Thymus (tissue), 11 donors: Measurements from ENCODE around the gene HEATR5B. TPM values are rescaled to one million over a fixed set of nuclear protein-coding genes. Genes with fewer than 3 reads are reported as not detected.

ENCODE experiments used
- DNase-seq, 9 donors: peaks; one replicate each; pipeline ENCODE4 v3.0.0-alpha.2; 2013; ENCODE audit warnings: low spot score in 9 of 9, low read depth in 6 of 9, missing footprints in 1 of 9
- H3K27ac ChIP-seq, 2 donors: one replicate each; pipeline ENCODE4 v1.5.1; 2013; ENCODE audit warnings: control low read depth in 1 of 2, low read depth in 1 of 2, low read length in 1 of 2, mild to moderate bottlenecking in 1 of 2, moderate library complexity in 1 of 2
- H3K27me3 ChIP-seq, 2 donors: one replicate each; pipeline ENCODE4 v1.5.1; 2013; ENCODE audit warnings: low read length in 1 of 2; ENCODE audit not compliant: control insufficient read depth in 2 of 2, insufficient read depth in 1 of 2
- H3K36me3 ChIP-seq, 2 donors: one replicate each; pipeline ENCODE4 v1.5.1; 2013; ENCODE audit warnings: low read length in 1 of 2, mild to moderate bottlenecking in 1 of 2, moderate library complexity in 1 of 2; ENCODE audit not compliant: control insufficient read depth in 2 of 2, insufficient read depth in 2 of 2
- H3K4me1 ChIP-seq, 2 donors: one replicate each; pipeline ENCODE4 v1.5.1; 2013; ENCODE audit warnings: low read length in 2 of 2; ENCODE audit not compliant: control insufficient read depth in 2 of 2, insufficient read depth in 2 of 2
- H3K4me3 ChIP-seq, 2 donors: one replicate each; pipeline ENCODE4 v1.5.1; 2013; ENCODE audit warnings: low read length in 2 of 2, control low read depth in 1 of 2, mild to moderate bottlenecking in 1 of 2
- H3K9me3 ChIP-seq, 2 donors: one replicate each; pipeline ENCODE4 v1.5.1; 2013; ENCODE audit warnings: low read length in 1 of 2, mild to moderate bottlenecking in 1 of 2; ENCODE audit not compliant: control insufficient read depth in 2 of 2, insufficient read depth in 1 of 2
- WGBS: extraction: QIAGEN DNeasy Blood & Tissue Kit; methylation state at CpG from one replicate; pipeline ENCODE4 v1.1.7; 2013; 5-methylcytosine and 5-hydroxymethylcytosine counted together
- polyA plus RNA-seq: library from polyadenylated mRNA; stranded (reverse); fragments of 200-250 nt; gene quantifications from one replicate; pipeline ENCODE4 v1.2.3, GENCODE V29; 2013
- total RNA-seq: library from RNA; stranded (reverse); fragments of 120-200 nt; gene quantifications from one replicate; pipeline ENCODE4 v1.2.4, GENCODE V29; 2013
- donor health status: healthy.

HEATR5B gene
- total and polyA plus RNA-seq, 2 donors = 10.4 to 14.0 TPM

GRCh38 chr2:36964496-36965058 is 119.6 kb downstream of the HEATR5B start:
- H3K4me3 ChIP-seq = no peak overlapping the region
- no peaks in the 10 kb centered on the region for H3K36me3 ChIP-seq
- no peak overlapping the region for H3K27ac ChIP-seq
- H3K27me3 ChIP-seq = no peaks in the 10 kb centered on the region
- H3K9me3 ChIP-seq = no peaks in the 10 kb centered on the region
- DNase-seq = peak in 1 of 9 donors; percentile 11
- 97% methylated on average over 5 of the region's 5 CpGs for WGBS
- peaks cover 3 to 10% of the 10 kb centered on the region in 2 donors for H3K4me1 ChIP-seq

- no peaks in the 10 kb centered on the region for H3K27me3 ChIP-seq
- no peak overlapping the region for H3K4me3 ChIP-seq
- 98% methylated on average over 4 of the region's 4 CpGs for WGBS
- H3K36me3 ChIP-seq = no peaks in the 10 kb centered on the region
- no peak overlapping the region for H3K27ac ChIP-seq
- peaks cover 3 to 10% of the 10 kb centered on the region in 2 donors for H3K4me1 ChIP-seq
- DNase-seq = no peak
- H3K9me3 ChIP-seq = no peaks in the 10 kb centered on the region
Observed at GRCh38 chr2:36963734-36964133, 120.4 kb downstream of the HEATR5B start.

- Histone ChIP-seq H3K4me1 (peaks cover 3 to 10% of the 10 kb centered on the region in 2 donors), H3K27ac (no peak overlapping the region)
- 97% methylated on average over 4 of the region's 4 CpGs for WGBS
Observed at GRCh38 chr2:36963106-36963505, 121.1 kb downstream of the HEATR5B start.

GRCh38 chr2:36960773-36961172 is 123.4 kb downstream of the HEATR5B start:
- peaks cover 0 to 10% of the 10 kb centered on the region in 2 donors for H3K4me1 ChIP-seq

More at GRCh38 chr2:36963106-36963505, 121.1 kb downstream of the HEATR5B start:
- no peaks in the 10 kb centered on the region for H3K9me3 ChIP-seq
- peaks cover 0 to under 1% of the 10 kb centered on the region in 2 donors for H3K36me3 ChIP-seq
- no peaks in the 10 kb centered on the region for H3K27me3 ChIP-seq
- no peak overlapping the region for H3K4me3 ChIP-seq
- no peak for DNase-seq

GRCh38 chr2:36960005-36960675 is 124.0 kb downstream of the HEATR5B start:
- no peak overlapping the region for H3K4me3 ChIP-seq
- DNase-seq = no peak
- no peak overlapping the region for H3K27ac ChIP-seq
- peaks cover 0 to 3% of the 10 kb centered on the region in 2 donors for H3K36me3 ChIP-seq
- 96% methylated on average over 2 of the region's 2 CpGs for WGBS
- H3K4me1 ChIP-seq = peaks cover 0 to 7% of the 10 kb centered on the region in 2 donors
- H3K9me3 ChIP-seq = no peaks in the 10 kb centered on the region
- H3K27me3 ChIP-seq = no peaks in the 10 kb centered on the region

More at GRCh38 chr2:36960773-36961172, 123.4 kb downstream of the HEATR5B start:
- H3K9me3 ChIP-seq = no peaks in the 10 kb centered on the region
- H3K27me3 ChIP-seq = no peaks in the 10 kb centered on the region
- H3K36me3 ChIP-seq = peaks cover 0 to 3% of the 10 kb centered on the region in 2 donors
- no peak overlapping the region for H3K4me3 ChIP-seq
- no peak overlapping the region for H3K27ac ChIP-seq
- WGBS = 96% methylated on average over 5 of the region's 5 CpGs
- DNase-seq = no peak

GRCh38 chr2:36954977-36955607 is 129.1 kb downstream of the HEATR5B start:
- WGBS = 97% methylated on average over 6 of the region's 6 CpGs
- H3K27ac ChIP-seq = no peak overlapping the region
- no peaks in the 10 kb centered on the region for H3K9me3 ChIP-seq
- no peaks in the 10 kb centered on the region for H3K27me3 ChIP-seq
- H3K4me1 ChIP-seq = no peaks in the 10 kb centered on the region
- H3K36me3 ChIP-seq = peaks cover 4% of the 10 kb centered on the region in 2 donors
- no peak overlapping the region for H3K4me3 ChIP-seq
- no peak for DNase-seq

- Histone ChIP-seq H3K4me1 (no peaks in the 10 kb centered on the region), H3K4me3 (no peak overlapping the region), H3K9me3 (no peaks in the 10 kb centered on the region), H3K27ac (no peak overlapping the region), H3K27me3 (no peaks in the 10 kb centered on the region), H3K36me3 (peaks cover 2 to 4% of the 10 kb centered on the region in 2 donors)
- WGBS = 94% methylated on average over 3 of the region's 3 CpGs
- no peak for DNase-seq
Observed at GRCh38 chr2:36952748-36953197, 131.4 kb downstream of the HEATR5B start.

GRCh38 chr2:36951574-36951973 is 132.6 kb downstream of the HEATR5B start:
- DNase-seq = no peak
- no peak overlapping the region for H3K27ac ChIP-seq
- H3K4me1 ChIP-seq = no peaks in the 10 kb centered on the region
- H3K4me3 ChIP-seq = no peak overlapping the region
- 97% methylated on average over 7 of the region's 7 CpGs for WGBS
- H3K36me3 ChIP-seq = peaks cover 2 to 4% of the 10 kb centered on the region in 2 donors
- no peaks in the 10 kb centered on the region for H3K9me3 ChIP-seq
- H3K27me3 ChIP-seq = no peaks in the 10 kb centered on the region

- no peaks in the 10 kb centered on the region for H3K27me3 ChIP-seq
- H3K36me3 ChIP-seq = peaks cover 2 to 4% of the 10 kb centered on the region in 2 donors
- no peaks in the 10 kb centered on the region for H3K9me3 ChIP-seq
- no peak for DNase-seq
- H3K27ac ChIP-seq = no peak overlapping the region
- H3K4me1 ChIP-seq = no peaks in the 10 kb centered on the region
- 98% methylated on average over 2 of the region's 2 CpGs for WGBS
- no peak overlapping the region for H3K4me3 ChIP-seq
Observed at GRCh38 chr2:36951027-36951518, 133.1 kb downstream of the HEATR5B start.
